ENCODE measurements around the gene MAGI3.

GRCh38 chr1:113659035-113659434 is 268.7 kb downstream of the MAGI3 start:
- TF ChIP-seq PRDM6 (tag by site-specific recombination; IDR thresholded peaks at IDR 0.05) (no peak), ZFP3 (tag by site-specific recombination; IDR thresholded peaks at IDR 0.05; ENCODE audit: low read depth) (no peak)
